ENCODE measurements around the gene NQO2. TPM values are rescaled to one million over a fixed set of nuclear protein-coding genes. Genes with fewer than 3 reads are reported as not detected.
"Not testable (repeated sequence)": the region's sequence is repeated elsewhere in the genome, so short reads cannot be mapped to it uniquely, and the experiment has no call there.

Gene NQO2
- total RNA-seq, 1 experiment from 2014 or later, result 82.9 TPM

- Histone ChIP-seq H3K36me3 (ENCODE audit: control insufficient read depth in 1 of 2, insufficient read depth in 2 of 2, low read length in 2 of 2) (no peaks in the 10 kb centered on the region), H3K9me2 (ENCODE audit: insufficient read depth) (no peaks in the 10 kb centered on the region), H3K27me3 (ENCODE audit: insufficient read depth, low read length) (no peaks in the 10 kb centered on the region), H3K4me1 (ENCODE audit: control insufficient read depth in 1 of 2, insufficient read depth in 2 of 2, low read length in 2 of 2) (peaks cover 10 to 24% of the 10 kb centered on the region in 2 experiments; a peak in 2 of 4 replicates), H2AFZ (ENCODE audit: low read depth, low read length, poor library complexity, severe bottlenecking) (peak overlapping the region; percentile 7), H3K9me3 (ENCODE audit: control insufficient read depth in 1 of 2, insufficient read depth in 1 of 2, low read depth in 1 of 2, low read length in 2 of 2) (no peaks in the 10 kb centered on the region), H3K27ac (ENCODE audit: low read depth, low read length) (peak overlapping the region; percentile 42; the same call in 1 of the 2 replicates), H3K9ac (ENCODE audit: low read length) (peak overlapping the region; percentile 67), H3K79me2 (ENCODE audit: insufficient read depth, low read length) (no peaks in the 10 kb centered on the region), H3K4me2 (ENCODE audit: low read length) (peak overlapping the region; percentile 90), H4K20me1 (ENCODE audit: insufficient read depth) (no peaks in the 10 kb centered on the region), H3K4me3 (replicated peaks in 1 of 2; ENCODE audit: low read depth in 1 of 2, low read length in 2 of 2) (peak overlapping the region; percentile 57 to 63)
- no peak for ATAC-seq
- no peak for TF ChIP-seq FOSL1 (IDR thresholded peaks at IDR 0.05; ENCODE audit: low read depth)
- TF ChIP-seq, protein P1, sequence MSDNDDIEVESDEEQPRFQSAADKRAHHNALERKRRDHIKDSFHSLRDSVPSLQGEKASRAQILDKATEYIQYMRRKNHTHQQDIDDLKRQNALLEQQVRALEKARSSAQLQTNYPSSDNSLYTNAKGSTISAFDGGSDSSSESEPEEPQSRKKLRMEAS (IDR thresholded peaks at IDR 0.05), result no peak
- TF ChIP-seq EGR1 (IDR thresholded peaks at IDR 0.05; ENCODE audit: low read depth), result no peak
- TF ChIP-seq SIN3A (IDR thresholded peaks at IDR 0.05; ENCODE audit: low read depth), result no peak
- intact Hi-C loops (cut with micrococcal nuclease), result loop anchor here (5.0 to 10.0 kb wide), 2 partner anchors 206 to 1458 kb away; no protein-coding TSS in a partner anchor
- POLR2A ChIA-PET, result interaction anchor here (1.0 to 3.0 kb wide), 6 partner anchors 9 to 204 kb away, joined by 3 to 21 read pairs (median 4); partner anchors contain the start of gene NQO2
- TSS peak; percentile 77 for BruUV-seq (replicated peaks)
- RAD21 ChIA-PET (ENCODE audit: low non-redundant PET in 1 of 2, low total read pairs in 2 of 2, uncharacterized antibody in 2 of 2, unreplicated experiment in 2 of 2), result interaction anchor here (0.6 to 1.8 kb wide), 4 partner anchors 51 to 145 kb away, joined by 3 to 5 read pairs (median 4); partner anchors contain the start of gene NQO2 (in 1 of the 2)
- CTCF ChIA-PET, result interaction anchor here (1.0 to 2.7 kb wide), 6 partner anchors 51 to 262 kb away, joined by 3 to 14 read pairs (median 6); partner anchors contain the start of gene NQO2
- no peak for DNase-seq (ENCODE audit: low read depth, low spot score)
Measured at GRCh38 chr6:3053231-3053508, 53.5 kb downstream of the NQO2 start.

DNA sequence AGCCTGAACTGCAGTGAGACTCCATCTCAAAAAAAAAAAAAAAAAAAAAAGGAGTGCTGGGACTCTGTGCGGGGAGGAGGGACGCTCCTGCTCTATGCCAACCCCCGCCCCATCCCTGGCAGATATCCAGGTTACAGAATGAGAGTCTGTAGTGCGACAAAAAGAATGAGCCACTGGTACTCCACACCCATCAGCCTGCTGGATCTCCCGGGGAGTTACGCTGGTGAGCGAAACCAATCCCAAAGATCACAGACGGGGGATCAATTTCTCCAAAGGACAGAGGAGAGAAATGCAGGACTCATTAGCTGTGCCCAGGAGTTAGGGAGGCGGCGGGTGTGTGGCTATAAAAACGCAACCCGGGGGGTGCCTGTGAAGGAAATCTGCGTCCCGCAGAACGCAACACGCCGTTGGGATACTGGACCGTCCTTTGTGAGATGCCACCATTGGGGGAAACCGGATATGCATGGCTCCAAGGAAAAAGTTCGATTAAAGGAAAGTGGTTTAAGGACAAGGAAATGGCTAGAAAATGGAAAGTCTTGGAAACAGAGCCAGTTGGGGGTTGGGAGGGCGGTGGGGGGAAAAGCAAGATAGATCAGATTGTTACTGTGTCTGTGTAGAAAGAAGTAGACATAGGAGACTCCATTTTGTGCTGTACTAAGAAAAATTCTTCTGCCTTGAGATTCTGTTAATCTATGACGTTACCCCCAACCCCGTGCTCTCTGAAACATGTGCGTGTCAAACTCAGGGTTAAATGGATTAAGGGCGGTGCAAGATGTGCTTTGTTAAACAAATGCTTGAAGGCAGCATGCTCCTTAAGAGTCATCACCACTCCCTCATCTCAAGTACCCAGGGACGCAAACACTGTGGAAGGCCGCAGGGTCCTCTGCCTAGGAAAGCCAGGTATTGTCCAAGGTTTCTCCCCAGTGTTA lies 54.8 kb downstream of the NQO2 start:
- CTCF ChIA-PET, result interaction anchor here (1.0 to 2.7 kb wide), 7 partner anchors 53 to 316 kb away, joined by 3 to 14 read pairs (median 5); partner anchors contain the start of gene NQO2
- Histone ChIP-seq H3K4me3 (replicated peaks in 1 of 2; ENCODE audit: low read depth in 1 of 2, low read length in 2 of 2) (peak overlapping the region; percentile 57 to 63), H3K9ac (ENCODE audit: low read length) (peak overlapping the region; percentile 67), H3K4me2 (ENCODE audit: low read length) (peak overlapping the region; percentile 90), H3K27ac (ENCODE audit: low read depth, low read length) (peak overlapping the region; percentile 60; the same call in 1 of the 2 replicates), H3K4me1 (ENCODE audit: control insufficient read depth in 1 of 2, insufficient read depth in 2 of 2, low read length in 2 of 2) (peaks cover 10 to 24% of the 10 kb centered on the region in 2 experiments; a peak in 2 of 4 replicates)
- not testable (repeated sequence) for H2AFZ ChIP-seq (ENCODE audit: low read depth, low read length, poor library complexity, severe bottlenecking); H3K27me3 ChIP-seq (ENCODE audit: insufficient read depth, low read length); H3K79me2 ChIP-seq (ENCODE audit: insufficient read depth, low read length); H4K20me1 ChIP-seq (ENCODE audit: insufficient read depth); ATAC-seq; H3K36me3 ChIP-seq (ENCODE audit: control insufficient read depth in 1 of 2, insufficient read depth in 2 of 2, low read length in 2 of 2); DNase-seq (ENCODE audit: low read depth, low spot score); H3K9me2 ChIP-seq (ENCODE audit: insufficient read depth); H3K9me3 ChIP-seq (ENCODE audit: control insufficient read depth in 1 of 2, insufficient read depth in 1 of 2, low read depth in 1 of 2, low read length in 2 of 2)
- intact Hi-C loops (cut with micrococcal nuclease), result loop anchor here (1.0 to 10.0 kb wide), 5 partner anchors 55 to 1460 kb away; partner anchors contain the start of gene NQO2
- 0 out of 2 replicates have a peak, but pooled peaks have one; percentile 3 for TF ChIP-seq CBX3 (IDR thresholded peaks at IDR 0.05; ENCODE audit: low read depth)
- RAD21 ChIA-PET (ENCODE audit: low non-redundant PET in 1 of 2, low total read pairs in 2 of 2, uncharacterized antibody in 2 of 2, unreplicated experiment in 2 of 2), result interaction anchor here (0.7 to 1.8 kb wide), 4 partner anchors 47 to 56 kb away, joined by 3 to 5 read pairs (median 4); partner anchors contain the start of gene NQO2 (in 1 of the 2)
- TSS peak; percentile 89 for BruUV-seq (replicated peaks)
- POLR2A ChIA-PET, result interaction anchor here (0.7 to 3.0 kb wide), 7 partner anchors 9 to 206 kb away, joined by 3 to 21 read pairs (median 3); partner anchors contain the start of gene NQO2

DNA sequence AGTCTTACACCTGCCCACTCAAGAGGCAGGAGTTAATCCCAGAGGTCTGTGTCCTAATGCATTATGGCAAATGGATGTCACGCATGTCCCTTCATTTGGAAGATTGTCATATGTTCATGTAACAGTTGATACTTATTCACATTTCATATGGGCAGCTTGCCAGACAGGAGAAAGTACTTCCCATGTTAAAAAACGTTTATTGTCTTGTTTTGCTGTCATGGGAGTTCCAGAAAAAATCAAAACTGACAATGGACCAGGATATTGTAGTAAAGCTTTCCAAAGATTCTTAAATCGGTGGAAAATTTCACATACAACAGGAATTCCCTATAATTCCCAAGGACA lies 55.4 kb downstream of the NQO2 start:
- RAD21 ChIA-PET (ENCODE audit: low non-redundant PET in 1 of 2, low total read pairs in 2 of 2, uncharacterized antibody in 2 of 2, unreplicated experiment in 2 of 2); H3K4me2 ChIP-seq (ENCODE audit: low read length); H2AFZ ChIP-seq (ENCODE audit: low read depth, low read length, poor library complexity, severe bottlenecking); H3K9ac ChIP-seq (ENCODE audit: low read length); H3K9me3 ChIP-seq (ENCODE audit: control insufficient read depth in 1 of 2, insufficient read depth in 1 of 2, low read depth in 1 of 2, low read length in 2 of 2); H3K4me3 ChIP-seq (replicated peaks in 1 of 2; ENCODE audit: low read depth in 1 of 2, low read length in 2 of 2); H3K27ac ChIP-seq (ENCODE audit: low read depth, low read length); DNase-seq (ENCODE audit: low read depth, low spot score); H4K20me1 ChIP-seq (ENCODE audit: insufficient read depth); BruUV-seq (replicated peaks); H3K9me2 ChIP-seq (ENCODE audit: insufficient read depth); ATAC-seq; H3K79me2 ChIP-seq (ENCODE audit: insufficient read depth, low read length); H3K36me3 ChIP-seq (ENCODE audit: control insufficient read depth in 1 of 2, insufficient read depth in 2 of 2, low read length in 2 of 2); H3K27me3 ChIP-seq (ENCODE audit: insufficient read depth, low read length); POLR2A ChIA-PET: not testable (repeated sequence)
- intact Hi-C loops (cut with micrococcal nuclease), result loop anchor here (1.0 to 10.0 kb wide), 4 partner anchors 56 to 1460 kb away; partner anchors contain the start of gene NQO2
- H3K4me1 ChIP-seq (ENCODE audit: control insufficient read depth in 1 of 2, insufficient read depth in 2 of 2, low read length in 2 of 2), result peaks cover 10 to 24% of the 10 kb centered on the region in 2 experiments; a peak in 2 of 4 replicates
- CTCF ChIA-PET, result interaction anchor here (1.5 kb wide), 1 partner anchor 317 kb away, joined by 5 read pairs; no protein-coding TSS in a partner anchor
